GM21381 (cell line): ENCODE results near the gene GNG11.
"Not testable (repeated sequence)": the region's sequence is repeated elsewhere in the genome, so short reads cannot be mapped to it uniquely, and the experiment has no call there.

Experiments
- ATAC-seq: cut with Tn5 transposase; IDR thresholded peaks from one replicate; pipeline ENCODE4 v1.9.1; 2021; ENCODE audit warnings: mild to moderate bottlenecking, moderate library complexity; ENCODE audit not compliant: unreplicated experiment

GNG11 gene

DNA sequence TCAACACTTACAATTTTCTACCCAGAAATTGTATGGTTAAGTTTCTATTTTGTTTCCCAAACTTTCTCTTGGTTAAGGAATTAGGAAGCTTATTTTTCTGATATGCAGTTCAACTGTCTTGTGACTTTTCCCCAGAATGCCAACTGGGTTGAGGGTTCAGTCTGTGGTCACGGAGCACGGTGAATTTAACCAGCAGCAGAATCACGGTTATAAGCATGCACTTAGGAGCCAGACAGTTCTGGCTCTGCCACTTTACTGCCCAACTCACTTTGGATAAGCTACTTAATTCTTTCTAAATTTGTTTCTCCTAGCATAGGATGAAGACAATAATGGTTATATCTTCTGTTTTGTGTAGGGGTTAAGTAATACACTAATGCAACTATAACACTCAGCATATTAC, 10.3 kb upstream of the GNG11 start:
- ATAC-seq, result not testable (repeated sequence)

DNA sequence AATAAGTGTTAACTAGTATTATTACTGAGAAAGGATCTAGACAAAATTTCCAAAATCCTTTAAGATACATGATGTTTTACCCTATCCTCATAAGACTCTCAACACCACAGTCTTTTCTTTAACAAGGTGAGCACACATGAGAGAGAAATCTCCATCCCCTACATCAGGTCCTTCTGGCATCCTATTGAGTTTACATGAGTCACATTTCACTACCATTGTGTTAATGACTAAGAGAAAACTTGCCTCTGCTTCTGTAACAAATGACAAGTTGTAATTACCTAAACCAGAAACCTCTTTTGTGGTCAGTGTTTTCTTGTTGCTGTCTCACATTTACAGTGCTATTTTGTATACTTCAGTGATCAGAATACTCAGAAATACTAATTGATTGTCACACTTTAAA, 9.9 kb upstream of the GNG11 start:
- ATAC-seq, result not testable (repeated sequence)

DNA sequence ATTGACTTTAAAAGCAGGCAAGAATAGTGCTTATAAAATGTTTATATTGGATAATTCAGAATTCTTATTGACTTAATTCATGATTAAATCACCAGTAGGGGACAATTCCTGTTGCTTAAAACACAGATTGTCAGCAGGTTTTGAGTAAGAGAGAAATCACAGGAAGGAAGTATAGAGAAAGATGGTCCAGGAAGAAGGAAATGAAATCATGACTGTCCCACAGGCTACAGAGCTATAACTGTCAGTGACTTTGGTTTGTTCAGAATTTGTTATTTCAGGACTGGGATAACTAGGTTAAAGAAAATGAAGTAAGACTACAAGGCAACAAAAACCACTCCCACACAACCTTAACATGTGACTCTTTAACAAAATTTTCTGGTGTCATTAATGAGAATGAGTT, 8.3 kb upstream of the GNG11 start:
- ATAC-seq, result no peak

DNA sequence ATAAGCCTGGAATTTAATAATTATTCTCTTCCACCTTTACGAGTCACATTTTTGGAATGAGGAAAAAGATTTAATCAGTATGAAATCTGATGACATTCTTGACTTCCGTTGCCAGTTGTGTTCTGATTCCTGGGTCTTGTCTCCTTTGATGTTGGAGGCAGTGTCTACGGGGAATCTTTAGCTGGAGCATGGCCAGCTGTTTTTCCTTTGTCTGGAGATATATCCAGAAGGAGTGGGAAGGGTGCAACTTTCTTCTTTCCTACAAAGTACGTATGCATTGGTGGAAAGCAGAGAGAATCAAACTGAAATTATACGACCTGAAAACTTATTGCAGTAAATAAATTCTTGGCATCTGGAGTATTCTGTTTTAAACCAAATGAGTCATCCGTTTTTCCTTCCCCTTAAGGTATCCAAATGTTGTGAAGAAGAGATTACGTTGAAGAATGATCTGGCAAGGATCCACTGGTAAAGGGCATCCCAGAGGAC, 6.9 kb upstream of the GNG11 start:
- ATAC-seq, result no peak

DNA sequence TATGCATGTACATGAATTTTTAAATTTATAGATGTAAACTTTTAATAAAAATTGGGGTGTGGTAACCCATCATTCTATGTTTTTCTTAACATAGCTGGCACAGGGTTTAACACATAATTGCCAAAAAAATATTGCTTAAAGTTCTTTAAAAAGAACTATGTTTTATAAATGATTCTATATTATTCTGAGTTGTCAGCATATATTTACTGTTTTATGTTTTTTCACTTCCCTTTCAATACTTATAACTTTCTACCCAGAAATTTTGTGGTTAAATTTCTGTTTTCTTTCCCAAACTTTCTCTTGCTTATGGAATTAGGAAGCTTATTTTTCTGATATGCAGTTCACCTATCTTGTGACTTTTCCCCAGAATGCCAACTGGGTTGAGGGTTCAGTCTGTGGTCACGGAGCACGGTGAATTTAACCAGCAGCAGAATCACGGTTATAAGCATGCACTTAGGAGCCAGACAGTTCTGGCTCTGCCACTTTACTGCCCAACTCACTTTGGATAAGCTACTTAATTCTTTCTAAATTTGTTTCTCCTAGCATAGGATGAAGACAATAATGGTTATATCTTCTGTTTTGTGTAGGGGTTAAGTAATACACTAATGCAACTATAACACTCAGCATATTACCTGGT, 6.2 kb upstream of the GNG11 start:
- ATAC-seq, result not testable (repeated sequence)

DNA sequence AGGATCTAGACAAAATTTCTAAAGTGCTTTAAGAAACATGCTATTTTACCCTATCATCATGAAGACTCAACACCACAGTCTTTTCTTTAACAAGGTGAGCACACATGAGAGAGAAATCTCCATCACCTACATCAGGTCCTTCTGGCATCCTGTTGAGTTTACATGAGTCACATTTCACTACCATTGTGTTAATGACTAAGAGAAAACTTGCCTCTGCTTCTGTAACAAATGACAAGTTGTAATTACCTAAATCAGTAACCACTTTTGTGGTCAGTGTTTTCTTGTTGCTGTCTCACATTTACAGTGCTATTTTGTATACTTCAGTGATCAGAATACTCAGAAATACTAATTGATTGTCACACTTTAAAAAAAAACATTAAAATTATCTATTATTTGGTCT, 5.6 kb upstream of the GNG11 start:
- ATAC-seq, result not testable (repeated sequence)

DNA sequence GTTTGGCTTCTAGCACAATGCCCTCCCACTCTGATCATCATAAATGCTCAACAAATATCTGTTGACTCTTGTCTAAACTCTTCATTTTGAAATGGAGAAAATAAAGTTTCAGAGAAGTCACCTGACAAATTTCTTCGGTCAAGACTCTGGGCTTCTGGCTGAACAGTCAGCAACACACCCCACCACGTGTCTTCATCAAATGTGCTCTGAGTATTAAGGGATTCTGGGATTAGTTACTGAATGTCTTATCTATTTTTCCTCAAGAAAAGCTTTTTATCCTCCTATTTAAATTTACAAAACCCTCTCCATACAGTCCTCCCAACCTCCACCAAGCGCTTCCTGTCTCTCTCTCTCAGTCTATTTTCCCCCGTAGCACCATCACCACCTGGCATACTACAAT, 5.2 kb upstream of the GNG11 start:
- ATAC-seq, result not testable (repeated sequence)

DNA sequence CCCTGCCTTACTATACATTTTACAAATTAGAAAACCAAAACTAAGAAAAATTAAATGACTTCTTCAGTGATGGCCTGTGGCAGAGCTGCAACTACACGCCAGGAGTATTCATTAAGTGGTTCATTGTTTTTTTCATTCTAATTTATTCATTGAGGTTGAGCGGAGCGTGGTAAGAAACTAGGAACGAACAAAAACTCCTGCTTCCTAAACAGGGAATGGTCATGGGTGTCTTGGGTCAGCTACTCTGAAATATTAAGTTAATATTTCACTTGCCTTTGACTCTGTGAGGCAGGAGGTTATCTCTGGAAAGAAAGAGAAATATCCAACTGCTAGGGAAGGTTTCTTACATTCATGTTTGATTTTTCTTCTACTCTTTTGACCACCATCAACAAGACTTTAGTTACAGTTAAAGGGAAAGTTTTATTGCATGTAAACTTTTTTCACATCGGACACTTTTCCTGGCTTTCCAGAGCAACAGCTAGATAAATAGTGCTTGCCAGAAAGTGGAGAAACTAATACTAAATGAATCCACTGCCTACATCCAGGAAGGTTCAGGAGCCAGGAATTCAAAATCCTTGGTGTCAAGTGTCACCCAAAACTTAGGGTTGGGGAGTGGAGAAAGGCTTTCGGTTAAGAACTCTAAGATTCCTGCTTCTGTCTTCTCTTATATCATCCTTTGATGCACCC, 896 bp upstream of the GNG11 start:
- ATAC-seq, result no peak

DNA sequence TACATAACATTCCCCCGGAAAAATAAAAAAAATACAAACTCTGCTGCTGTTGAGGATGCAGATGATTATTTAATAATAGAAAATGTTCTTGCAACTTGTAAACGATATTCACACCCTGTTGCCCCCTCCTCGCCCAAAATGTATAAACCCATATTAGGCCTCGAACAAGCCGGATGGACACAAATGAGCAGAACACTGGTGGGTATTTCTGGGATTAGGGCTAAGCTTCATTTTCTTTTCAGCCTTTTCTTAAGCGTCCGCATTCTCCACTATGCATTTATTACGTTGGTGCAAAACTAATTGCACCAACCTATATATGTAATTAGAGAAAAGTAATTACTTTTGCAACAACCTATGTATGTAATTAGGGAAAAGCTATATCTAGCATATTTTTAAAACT, 349 bp upstream of the GNG11 start:
- no peak for ATAC-seq

DNA sequence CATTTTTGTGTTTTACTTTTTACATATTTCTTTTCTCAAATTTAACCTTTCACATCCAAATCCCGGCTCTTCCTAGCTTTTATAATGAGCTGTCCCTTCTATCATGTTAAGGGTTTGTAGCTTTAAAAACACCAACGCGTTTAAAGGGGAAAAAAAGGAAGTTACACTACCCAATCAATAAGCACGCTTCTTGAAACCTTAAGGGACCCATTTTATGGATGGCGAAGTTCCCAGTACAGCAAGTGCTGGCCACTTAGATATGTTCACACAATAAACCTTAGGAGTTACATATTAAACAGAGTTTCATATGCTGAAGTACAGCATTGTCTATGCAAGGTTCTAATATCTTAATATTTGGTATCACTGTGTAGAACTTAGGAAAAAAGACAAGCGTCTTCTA, 1.8 kb downstream of the GNG11 start:
- ATAC-seq, result no peak

DNA sequence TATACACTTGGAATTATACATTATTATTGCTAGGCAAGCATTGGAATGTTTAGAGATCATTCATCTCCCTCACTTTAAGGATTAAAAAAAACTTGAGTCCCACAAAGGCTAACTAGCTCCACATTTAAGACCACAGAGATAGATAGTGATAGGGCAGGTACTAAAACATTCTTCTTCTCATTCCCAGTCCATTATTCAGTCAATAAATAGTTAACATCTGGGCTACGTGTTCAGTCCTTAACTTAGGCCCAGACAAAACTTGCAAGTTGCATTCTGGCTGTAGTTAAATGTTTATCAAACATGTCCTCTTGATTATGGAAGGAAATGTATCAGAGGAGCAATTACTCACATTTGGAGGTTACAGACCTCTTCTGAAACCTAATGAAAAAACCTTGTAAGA, 2.4 kb downstream of the GNG11 start:
- no peak for ATAC-seq

DNA sequence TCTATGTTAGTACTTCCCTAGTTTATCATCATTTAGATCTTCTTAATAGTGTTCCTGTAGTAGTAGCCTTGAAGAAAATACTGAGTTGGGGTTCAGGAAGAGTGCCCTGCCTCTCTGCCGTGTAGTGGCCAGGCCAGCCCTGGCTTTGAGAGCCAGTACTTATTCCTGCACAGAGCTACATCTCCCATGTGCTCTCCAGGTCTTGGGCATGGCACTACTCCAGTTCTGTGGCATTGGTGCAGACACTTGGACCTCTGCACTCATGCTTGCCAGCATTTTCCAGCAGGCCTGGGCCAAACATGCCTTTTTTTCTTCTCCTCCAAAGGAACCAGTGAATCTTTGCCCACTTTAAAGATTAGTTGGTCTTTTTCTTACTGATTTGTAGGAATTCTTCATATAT, 5.3 kb downstream of the GNG11 start:
- ATAC-seq, result no peak

DNA sequence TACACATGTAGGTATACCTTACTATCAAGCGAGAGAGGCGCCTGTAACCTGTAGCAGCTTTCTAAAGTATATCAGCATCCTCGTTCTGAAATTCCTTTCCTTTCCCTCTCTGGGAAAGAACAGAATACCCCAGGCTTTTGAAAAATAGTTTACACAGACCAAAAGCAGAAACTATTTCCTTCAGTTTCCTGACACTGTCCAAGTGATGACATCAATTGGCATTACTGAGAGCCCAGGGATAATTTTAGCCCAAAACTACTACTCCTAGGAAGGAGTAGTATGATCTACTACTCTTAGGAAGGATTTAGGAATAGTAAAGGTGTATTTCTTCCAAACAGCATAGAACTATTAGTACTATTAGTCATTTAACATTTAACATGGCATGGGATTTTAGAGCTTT, 6.0 kb downstream of the GNG11 start:
- ATAC-seq, result no peak

DNA sequence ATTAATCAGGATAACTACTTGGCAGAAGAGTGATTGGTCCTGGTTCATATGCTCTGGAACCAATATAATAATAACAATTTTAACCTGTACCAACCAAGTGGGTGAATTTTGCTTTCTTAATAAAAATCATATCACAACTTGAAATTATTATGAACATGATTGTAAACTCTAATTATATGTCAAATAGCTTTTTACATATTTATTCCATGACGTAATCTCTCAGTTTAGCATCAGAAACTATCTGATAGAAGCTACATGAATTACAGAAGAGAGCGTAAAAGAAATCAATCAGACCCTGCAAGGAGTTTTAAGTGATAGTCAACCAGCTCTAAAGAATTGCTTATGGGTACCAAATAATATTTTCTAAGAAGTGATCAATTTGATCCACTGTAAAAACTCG, 10.1 kb downstream of the GNG11 start:
- no peak for ATAC-seq

DNA sequence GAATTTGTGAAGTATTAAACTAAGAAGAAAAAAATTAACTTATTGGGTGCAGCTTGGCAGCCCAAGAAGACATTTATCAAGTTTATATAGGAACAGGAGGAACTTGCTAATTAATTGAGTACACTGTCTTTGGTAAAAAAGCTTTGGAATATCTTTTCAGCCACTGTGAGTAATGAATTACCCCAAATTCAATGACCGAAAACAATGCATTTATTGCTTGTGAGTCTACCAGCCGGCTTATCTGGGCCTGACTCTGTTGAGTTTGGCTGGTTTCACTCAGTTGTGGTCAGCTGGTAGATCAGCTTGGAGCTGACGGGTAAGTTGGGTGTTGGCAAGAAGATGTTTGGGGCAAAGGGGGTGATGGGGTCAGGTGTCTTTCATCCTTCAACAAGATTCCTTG, 11.6 kb downstream of the GNG11 start:
- ATAC-seq, result no peak

DNA sequence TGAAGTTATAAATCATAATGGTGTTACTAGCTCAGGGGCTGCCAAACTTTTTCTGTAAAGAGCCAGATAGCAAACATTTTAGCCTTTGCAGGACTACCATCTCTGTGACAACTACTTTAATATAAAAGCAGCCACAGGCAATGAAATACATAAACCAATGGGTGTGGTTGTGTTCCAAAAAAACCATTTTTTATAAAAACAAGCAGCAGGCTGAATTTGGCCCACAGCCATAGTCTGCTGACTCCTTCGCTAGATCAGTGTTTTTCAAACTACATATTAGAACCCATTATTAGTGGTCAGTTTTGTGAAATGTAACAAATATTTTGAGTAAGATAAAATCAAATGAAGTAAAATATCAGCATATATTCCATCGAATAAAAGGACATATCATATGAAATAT, 13.6 kb downstream of the GNG11 start:
- ATAC-seq, result no peak

DNA sequence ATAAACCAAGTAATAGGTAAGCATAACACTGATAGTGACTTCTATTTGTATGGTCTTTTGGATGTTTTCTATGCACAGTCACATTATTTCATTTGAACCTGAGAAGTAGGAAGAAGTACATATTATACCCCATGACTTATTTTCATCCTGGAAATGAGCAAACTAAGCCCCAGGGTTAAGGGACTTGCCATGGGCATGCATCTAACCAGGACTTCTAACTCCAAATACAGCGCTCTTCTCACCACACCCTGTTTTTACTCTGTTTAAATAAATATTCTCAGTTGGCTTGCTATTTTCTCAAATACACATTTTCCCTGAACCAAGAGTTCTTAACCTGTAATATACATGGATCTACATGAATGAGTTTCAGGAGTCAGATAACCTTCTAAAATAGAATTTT, 16.3 kb downstream of the GNG11 start:
- ATAC-seq, result no peak

DNA sequence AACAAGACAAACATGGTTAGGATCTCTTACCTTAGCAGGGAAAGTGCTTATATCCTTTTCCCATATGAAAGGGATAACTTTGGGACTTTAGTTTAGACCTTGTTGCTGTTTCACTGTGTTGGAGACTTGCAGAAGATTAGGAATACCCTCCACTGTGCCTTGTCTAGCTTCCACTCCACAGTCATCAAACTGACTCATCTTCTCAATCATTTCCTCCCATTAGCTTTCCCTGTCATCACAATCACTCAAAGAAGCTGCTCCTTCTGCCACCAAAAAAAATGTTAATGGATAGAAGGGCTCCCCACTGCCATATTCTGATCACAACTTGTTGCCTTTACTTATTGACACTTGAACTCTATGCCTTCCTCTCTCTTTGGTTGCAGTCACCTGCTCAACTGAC, 16.8 kb downstream of the GNG11 start:
- no peak for ATAC-seq

DNA sequence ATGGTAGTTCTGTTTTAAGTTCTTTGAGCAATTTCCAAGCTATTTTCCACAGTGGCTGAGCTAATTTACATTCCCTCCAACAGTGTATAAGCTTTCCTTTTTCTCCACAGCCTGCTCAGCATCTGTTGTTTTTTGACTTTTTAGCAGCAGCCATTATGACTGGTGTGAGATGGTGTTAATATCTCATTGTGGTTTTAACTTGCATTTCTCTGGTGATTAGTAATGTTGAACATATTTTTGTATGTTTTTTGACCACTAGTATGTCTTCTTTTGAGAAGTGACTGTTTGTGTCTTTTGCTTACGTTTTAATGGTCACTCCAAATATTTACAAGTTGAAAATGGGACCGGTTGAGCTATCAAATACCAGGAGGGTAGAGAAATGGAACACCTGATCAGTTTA, 20.4 kb downstream of the GNG11 start:
- no peak for ATAC-seq

DNA sequence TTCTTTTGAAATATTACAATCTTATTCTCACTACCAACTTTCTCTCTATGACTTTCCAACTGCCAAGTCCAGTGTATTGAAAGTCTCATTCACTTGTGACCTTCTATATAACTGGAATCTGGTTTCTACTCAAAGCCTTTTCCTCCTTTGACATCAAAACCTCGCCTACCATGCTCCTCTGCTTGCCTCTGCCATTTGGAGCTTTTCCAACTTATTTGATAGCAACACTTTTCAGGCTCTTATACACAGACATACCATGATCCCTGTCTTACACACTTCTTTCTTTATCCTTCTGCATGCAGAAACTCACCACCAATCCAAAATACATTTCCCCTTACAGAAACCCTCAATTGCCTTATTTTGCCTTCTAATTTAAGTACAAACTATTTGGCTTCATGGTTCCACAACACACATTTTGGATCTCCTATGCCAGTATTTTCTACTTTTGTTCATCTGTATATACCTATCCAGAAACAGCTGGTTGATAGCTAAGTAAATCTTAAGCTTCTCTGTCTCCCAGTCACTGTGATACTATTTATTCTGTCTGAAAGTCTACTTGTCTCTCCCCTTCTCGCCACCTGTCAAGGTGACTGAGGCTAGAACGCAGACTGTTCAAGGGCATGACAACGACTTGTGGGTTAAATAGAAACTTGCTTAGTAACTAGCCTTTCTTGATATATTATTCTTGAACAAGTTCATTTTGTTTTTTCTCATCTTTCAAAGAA, 22.4 kb downstream of the GNG11 start:
- no peak for ATAC-seq

DNA sequence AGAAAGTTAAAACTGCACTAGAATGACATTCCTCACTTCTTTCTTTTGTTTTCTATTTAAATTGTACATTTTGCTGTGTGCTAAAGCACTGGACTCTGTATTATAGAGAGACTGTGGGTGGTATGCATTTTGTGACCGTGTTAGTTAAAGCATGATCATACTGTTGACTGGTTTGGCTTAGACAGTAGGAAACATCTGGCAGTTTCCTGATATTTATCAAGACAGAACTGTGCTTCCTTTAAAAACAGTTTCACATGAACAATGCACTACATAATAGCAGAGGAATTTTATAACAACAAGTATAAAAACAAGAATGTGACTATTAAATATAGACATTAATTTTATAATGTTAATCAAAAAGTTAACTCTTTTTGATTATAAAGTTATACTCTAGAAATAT, 23.1 kb downstream of the GNG11 start:
- no peak for ATAC-seq

DNA sequence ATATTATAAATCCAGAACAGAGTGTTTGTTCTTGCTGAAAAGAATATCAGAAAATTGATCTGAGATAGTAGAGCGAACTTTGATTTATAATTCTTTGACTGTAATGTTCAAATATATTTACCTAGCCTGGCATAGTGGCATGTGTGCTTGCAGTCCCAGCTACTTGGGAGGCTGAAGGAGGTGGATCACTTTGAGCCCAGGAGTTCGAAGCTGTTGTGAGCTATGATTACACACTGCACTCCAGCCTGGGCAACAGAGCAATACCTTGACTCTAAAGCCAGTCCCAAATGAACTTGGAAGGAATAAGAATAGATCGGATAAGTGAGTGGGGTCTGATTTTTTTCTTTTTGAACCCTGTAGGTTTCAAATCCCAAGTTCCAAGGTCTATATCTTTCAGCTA, 23.5 kb downstream of the GNG11 start:
- ATAC-seq, result no peak
